Activated naive CD4-positive, alpha-beta T cell treated with anti-CD3 and anti-CD28 coated beads for 36 hours (primary cell): ENCODE data around the gene LRP8. TPM values are rescaled to one million over a fixed set of nuclear protein-coding genes. Genes with fewer than 3 reads are reported as not detected.
"Not testable (repeated sequence)": the region's sequence is repeated elsewhere in the genome, so short reads cannot be mapped to it uniquely, and the experiment has no call there.

Experiments
- CTCF ChIA-PET: fragments of 350-600 bp; sonication (Branson Sonifier 250); formaldehyde crosslinking; loops from one replicate; lab custom pipeline; 2021; ENCODE audit warnings: antibody characterized with exemption; lab: Charles Lee
- DNase-seq: peaks from one replicate; pipeline ENCODE4 v3.0.0-alpha.2; 2020
- H3K27ac Mint-ChIP-seq: one replicate; pipeline ENCODE4 v1.8.0; 2021; ENCODE audit warnings: mild to moderate bottlenecking, mixed read lengths
- H3K27me3 Mint-ChIP-seq: one replicate; pipeline ENCODE4 v1.8.0; 2021; ENCODE audit warnings: low read depth, mixed read lengths
- H3K36me3 Mint-ChIP-seq: one replicate; pipeline ENCODE4 v1.8.0; 2021; ENCODE audit warnings: low read depth, mixed read lengths
- H3K4me1 Mint-ChIP-seq: one replicate; pipeline ENCODE4 v1.8.0; 2021; ENCODE audit warnings: low read depth, mixed read lengths
- H3K4me3 Mint-ChIP-seq: one replicate; pipeline ENCODE4 v1.8.0; 2021; ENCODE audit warnings: mild to moderate bottlenecking, moderate library complexity, mixed read lengths
- H3K9me3 Mint-ChIP-seq: one replicate; pipeline ENCODE4 v1.8.0; 2021; ENCODE audit warnings: mixed read lengths
- intact Hi-C: fragments of 100-400 bp; cut with micrococcal nuclease; formaldehyde crosslinking; loops from one replicate; pipeline ENCODE4 v1.15.1; 2023
- total RNA-seq, 2 experiments: library from RNA; stranded (reverse); gene quantifications; one replicate each; pipeline ENCODE4 v1.2.3, GENCODE V29; 2021

LRP8 gene
- total RNA-seq, 2 experiments from 2014 or later, result 27.7 to 32.9 TPM

DNA sequence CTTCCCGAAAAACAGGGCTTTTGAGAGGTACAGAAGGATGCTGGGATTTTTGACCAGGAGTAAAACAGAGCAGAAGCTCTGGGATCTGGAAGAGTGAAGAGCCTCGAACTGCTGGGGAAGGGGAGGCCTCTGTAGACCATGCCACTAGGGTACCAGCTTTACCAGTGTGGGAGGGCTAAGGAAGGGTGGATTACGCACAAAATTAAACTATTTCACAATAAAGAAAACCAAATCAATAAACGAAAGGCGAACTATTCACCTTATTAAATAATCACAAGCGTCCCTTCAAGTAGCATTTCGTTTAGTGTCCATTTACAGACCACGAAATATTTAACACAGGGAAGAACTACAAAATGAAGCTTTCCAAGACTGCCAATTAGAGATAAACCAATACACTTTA is 108.2 kb downstream of the LRP8 start:
- Mint-ChIP-seq H3K27ac (peak overlapping the region; percentile 95), H3K36me3 (no peaks in the 10 kb centered on the region), H3K4me1 (peaks cover 24% of the 10 kb centered on the region), H3K4me3 (peak overlapping the region; percentile 91), H3K27me3 (no peaks in the 10 kb centered on the region), H3K9me3 (no peaks in the 10 kb centered on the region)
- CTCF ChIA-PET, result no interaction called here
- intact Hi-C loops, result loop anchor here (1.0 to 5.0 kb wide), 5 partner anchors 19 to 853 kb away; partner anchors contain the start of genes CC2D1B, CPT2, IFT25 and LRRC42
- no peak for DNase-seq

DNA sequence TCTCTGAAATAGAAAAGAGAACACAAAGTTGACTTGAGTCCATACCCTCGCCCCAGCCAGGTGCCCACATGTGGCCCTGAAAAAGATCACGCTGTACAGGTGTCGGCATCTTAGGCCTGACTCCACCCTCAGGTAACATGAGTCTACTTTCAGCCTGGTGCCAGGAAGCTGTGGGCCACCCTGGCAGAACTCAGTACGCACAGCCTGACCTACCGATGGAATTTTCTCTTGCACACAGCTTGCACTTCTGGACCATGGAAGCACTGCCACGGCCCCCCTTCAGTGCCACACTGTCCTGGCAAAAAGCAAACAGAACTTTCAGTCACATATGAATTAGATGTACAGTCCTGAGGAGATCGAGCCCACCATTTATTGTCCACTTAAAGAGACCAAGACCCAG is 109.7 kb downstream of the LRP8 start:
- DNase-seq, result no peak
- no peak overlapping the region for H3K4me3 Mint-ChIP-seq
- CTCF ChIA-PET, result no interaction called here
- no peaks in the 10 kb centered on the region for H3K36me3 Mint-ChIP-seq
- intact Hi-C loops, result no loop called here
- H3K4me1 Mint-ChIP-seq, result peaks cover 24% of the 10 kb centered on the region
- H3K9me3 Mint-ChIP-seq, result no peaks in the 10 kb centered on the region
- H3K27me3 Mint-ChIP-seq, result no peaks in the 10 kb centered on the region
- H3K27ac Mint-ChIP-seq, result peak overlapping the region; percentile 36

DNA sequence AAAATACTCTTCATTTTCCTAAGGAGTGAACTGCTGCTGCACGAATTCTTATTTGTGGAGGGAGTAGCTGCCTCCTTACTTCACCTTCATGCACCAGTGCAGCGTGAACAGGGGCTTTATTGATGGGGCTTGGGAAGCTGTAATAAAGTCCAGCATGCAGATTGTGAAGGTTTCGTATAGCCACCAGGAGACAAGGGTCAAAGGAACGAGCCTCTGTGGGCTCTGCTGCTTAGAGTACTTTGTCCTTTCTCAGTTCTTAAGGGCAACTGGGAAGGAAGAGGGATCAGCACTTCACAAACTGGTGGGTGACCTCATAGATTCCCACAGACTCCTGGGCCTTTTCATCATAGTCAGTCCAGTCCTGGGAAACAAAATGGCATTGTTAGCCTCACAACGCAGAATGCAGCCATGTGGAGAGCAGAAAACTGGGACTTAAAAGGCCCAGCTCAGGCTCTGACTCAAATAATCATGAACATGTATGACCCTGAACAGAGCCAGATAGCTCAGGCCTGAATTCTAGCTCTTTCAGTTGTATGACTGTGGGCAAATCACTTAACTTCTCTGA is 113.4 kb downstream of the LRP8 start:
- Mint-ChIP-seq H3K4me1 (peaks cover 13% of the 10 kb centered on the region), H3K9me3 (no peaks in the 10 kb centered on the region), H3K36me3 (peaks cover 12% of the 10 kb centered on the region), H3K4me3 (no peak overlapping the region), H3K27ac (no peak overlapping the region), H3K27me3 (no peaks in the 10 kb centered on the region)
- CTCF ChIA-PET, result interaction anchor here (1.1 kb wide), 1 partner anchor 16 kb away, joined by 3 read pairs; no protein-coding TSS in a partner anchor
- no peak for DNase-seq
- intact Hi-C loops, result no loop called here

DNA sequence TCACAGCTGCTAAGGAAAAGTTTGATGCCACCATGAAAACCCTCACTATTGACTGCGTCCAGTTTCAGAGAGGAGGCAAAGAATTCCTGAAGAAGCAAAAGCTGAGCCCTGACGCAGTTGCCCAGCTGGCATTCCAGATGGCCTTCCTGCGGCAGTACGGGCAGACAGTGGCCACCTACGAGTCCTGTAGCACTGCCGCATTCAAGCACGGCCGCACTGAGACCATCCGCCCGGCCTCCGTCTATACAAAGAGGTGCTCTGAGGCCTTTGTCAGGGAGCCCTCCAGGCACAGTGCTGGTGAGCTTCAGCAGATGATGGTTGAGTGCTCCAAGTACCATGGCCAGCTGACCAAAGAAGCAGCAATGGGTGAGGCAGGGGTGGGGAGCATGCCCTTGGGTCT is 116.9 kb downstream of the LRP8 start:
- H3K36me3 Mint-ChIP-seq, result peaks cover 36% of the 10 kb centered on the region
- no peak for DNase-seq

DNA sequence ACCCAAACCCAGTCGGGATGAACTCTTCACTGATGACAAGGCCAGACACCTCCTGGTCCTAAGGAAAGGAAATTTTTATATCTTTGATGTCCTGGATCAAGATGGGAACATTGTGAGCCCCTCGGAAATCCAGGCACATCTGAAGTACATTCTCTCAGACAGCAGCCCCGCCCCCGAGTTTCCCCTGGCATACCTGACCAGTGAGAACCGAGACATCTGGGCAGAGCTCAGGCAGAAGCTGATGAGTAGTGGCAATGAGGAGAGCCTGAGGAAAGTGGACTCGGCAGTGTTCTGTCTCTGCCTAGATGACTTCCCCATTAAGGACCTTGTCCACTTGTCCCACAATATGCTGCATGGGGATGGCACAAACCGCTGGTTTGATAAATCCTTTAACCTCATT is 117.5 kb downstream of the LRP8 start:
- H3K27me3 Mint-ChIP-seq, result no peaks in the 10 kb centered on the region
- CTCF ChIA-PET, result no interaction called here
- H3K9me3 Mint-ChIP-seq, result peaks cover 12% of the 10 kb centered on the region
- H3K27ac Mint-ChIP-seq, result no peak overlapping the region
- no peaks in the 10 kb centered on the region for H3K4me1 Mint-ChIP-seq
- no peak overlapping the region for H3K4me3 Mint-ChIP-seq
- DNase-seq, result no peak
- H3K36me3 Mint-ChIP-seq, result peaks cover 40% of the 10 kb centered on the region
- intact Hi-C loops, result no loop called here

More for the DNA sequence above, 116.9 kb downstream of the LRP8 start:
- intact Hi-C loops, result no loop called here
- Mint-ChIP-seq H3K27ac (no peak overlapping the region), H3K4me1 (no peaks in the 10 kb centered on the region), H3K4me3 (no peak overlapping the region), H3K9me3 (peaks cover 9% of the 10 kb centered on the region), H3K27me3 (no peaks in the 10 kb centered on the region)
- CTCF ChIA-PET, result interaction anchor here (0.5 kb wide), 1 partner anchor 956 kb away, joined by 3 read pairs; no protein-coding TSS in a partner anchor

DNA sequence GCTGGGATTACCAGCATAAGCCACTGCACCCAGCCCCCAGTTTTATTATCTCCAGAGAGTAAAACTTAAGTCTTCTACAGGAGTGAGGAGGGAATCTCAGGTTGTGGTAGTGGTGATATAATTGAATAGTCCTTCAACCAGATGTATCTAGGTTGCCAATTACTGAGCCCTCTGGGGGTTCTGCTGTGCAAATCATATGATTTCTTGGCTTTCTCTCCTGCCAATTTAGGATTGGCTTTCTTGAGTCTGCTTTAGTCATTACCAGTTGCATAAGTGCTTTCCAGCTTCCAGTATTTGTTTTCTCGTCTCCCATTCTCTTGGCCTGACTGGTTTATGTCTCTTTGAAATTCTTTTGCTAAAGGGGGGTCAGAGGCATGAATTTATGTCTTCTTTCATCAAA is 120.1 kb downstream of the LRP8 start:
- Mint-ChIP-seq H3K36me3 (peaks cover 65% of the 10 kb centered on the region), H3K4me3 (no peak overlapping the region), H3K4me1 (no peaks in the 10 kb centered on the region), H3K9me3 (peaks cover 19% of the 10 kb centered on the region), H3K27me3 (no peaks in the 10 kb centered on the region), H3K27ac (no peak overlapping the region)
- CTCF ChIA-PET, result no interaction called here
- no peak for DNase-seq
- intact Hi-C loops, result no loop called here

DNA sequence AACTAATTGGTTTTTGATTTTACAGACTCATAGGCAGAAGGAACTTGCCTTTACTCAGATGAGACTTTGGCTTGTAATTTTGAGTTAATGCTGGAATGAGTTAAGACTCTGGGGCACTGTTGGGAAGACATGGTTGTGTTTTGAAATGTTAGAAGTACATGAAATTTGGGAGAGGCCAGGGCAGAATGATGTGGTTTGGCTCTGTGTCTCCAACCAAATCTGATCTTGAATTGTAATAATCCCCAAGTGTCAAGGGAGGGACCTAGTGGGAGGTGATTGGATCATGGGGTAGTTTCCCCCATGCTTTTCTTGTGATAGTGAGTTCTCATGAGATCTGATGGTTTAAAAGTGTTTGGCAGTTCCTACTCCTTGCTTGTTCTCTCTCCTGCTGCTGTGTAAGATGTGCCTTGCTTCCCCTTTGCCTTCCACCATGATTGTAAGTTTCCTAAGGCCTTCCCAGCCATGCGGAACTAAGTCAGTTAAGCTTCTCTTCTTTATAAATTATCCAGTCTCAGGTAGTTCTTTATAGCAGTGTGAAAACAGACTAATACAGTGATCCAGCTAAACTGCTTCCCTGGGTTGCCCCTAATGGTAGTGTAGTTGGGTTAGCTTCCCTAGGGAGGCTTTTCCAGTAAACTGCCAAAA is 121.0 kb downstream of the LRP8 start:
- no peaks in the 10 kb centered on the region for H3K4me1 Mint-ChIP-seq
- intact Hi-C loops, result no loop called here
- H3K27me3 Mint-ChIP-seq, result no peaks in the 10 kb centered on the region
- peaks cover 65% of the 10 kb centered on the region for H3K36me3 Mint-ChIP-seq
- DNase-seq, result no peak
- no peak overlapping the region for H3K27ac Mint-ChIP-seq
- CTCF ChIA-PET, result no interaction called here
- H3K4me3 Mint-ChIP-seq, result no peak overlapping the region
- H3K9me3 Mint-ChIP-seq, result peaks cover 19% of the 10 kb centered on the region

DNA sequence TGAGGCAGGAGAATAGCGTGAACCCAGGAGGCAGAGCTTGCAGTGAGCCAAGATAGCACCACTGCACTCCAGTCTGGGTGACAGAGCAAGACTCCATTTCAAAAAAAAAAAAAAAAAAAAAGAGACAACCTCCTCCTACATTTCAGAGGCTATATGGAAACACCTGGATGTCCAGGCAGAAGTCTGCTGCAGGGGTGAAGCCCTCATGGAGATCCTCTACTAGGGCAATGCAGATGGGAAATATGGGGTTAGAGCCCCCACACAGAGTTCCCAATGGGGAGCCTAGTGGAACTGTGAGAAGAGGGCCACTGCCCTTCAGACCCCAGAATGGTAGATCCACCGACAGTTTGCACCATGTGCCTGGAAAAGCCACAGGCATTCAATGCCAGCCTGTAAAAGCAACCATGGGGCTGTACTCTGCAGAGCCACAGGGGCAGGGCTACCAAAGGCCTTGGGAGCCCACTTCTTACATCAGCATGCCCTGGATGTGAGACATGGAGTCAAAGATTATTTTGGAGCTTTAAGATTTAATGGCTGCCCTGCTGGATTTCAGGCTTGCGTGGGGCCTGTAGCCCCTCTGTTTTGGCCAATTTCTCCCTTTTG is 121.7 kb downstream of the LRP8 start:
- CTCF ChIA-PET, intact Hi-C loops, H3K27me3 Mint-ChIP-seq, H3K27ac Mint-ChIP-seq, H3K4me1 Mint-ChIP-seq, H3K4me3 Mint-ChIP-seq: not testable (repeated sequence)
- Mint-ChIP-seq H3K9me3 (peaks cover 19% of the 10 kb centered on the region), H3K36me3 (peaks cover 65% of the 10 kb centered on the region)
- DNase-seq, result peak; percentile 53

DNA sequence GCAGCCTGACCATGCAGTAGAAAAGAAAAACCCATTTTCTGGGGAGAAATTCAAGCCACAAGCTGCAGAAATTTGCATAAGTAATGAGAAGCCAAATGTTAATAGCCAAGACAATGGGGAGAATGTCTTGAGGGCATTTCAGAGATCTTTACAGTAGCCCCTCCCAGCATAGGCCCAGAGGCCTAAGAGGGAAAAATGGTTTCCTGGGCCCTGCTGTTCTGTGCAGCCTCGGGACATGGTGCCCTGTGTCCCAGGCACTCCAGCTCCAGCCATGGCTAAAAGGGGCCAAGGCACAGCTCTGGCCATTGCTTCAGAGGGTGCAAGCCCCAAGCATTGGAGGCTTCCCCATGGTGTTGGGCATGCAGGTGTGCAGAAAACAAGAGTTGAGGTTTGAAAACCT is 122.4 kb downstream of the LRP8 start:
- Mint-ChIP-seq H3K9me3 (peaks cover 19% of the 10 kb centered on the region), H3K36me3 (peaks cover 66% of the 10 kb centered on the region)
- DNase-seq, H3K27me3 Mint-ChIP-seq, CTCF ChIA-PET, intact Hi-C loops, H3K27ac Mint-ChIP-seq, H3K4me1 Mint-ChIP-seq, H3K4me3 Mint-ChIP-seq: not testable (repeated sequence)

DNA sequence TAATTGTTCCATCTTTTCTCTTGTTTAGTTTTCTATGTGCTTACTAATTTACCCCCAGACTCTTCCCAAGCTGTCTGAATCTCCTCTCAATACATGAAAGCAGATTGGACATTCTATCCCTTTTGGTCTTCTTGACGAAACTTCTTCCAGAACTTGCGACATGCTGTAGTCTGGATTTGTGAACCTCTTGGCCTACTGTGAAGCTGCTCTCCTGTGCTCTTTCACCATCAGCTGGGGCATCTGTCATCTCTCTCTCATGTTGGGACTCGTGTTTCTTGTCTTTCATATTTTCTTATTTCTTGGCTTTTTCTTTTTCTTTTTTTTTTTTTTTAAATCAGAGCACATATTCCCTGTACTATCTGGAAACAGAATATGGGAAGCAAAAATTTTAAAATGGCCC is 124.4 kb downstream of the LRP8 start:
- H3K4me1 Mint-ChIP-seq, result peaks cover 3% of the 10 kb centered on the region
- DNase-seq, result no peak
- intact Hi-C loops, result no loop called here
- no peaks in the 10 kb centered on the region for H3K27me3 Mint-ChIP-seq
- H3K36me3 Mint-ChIP-seq, result peaks cover 55% of the 10 kb centered on the region
- no peak overlapping the region for H3K27ac Mint-ChIP-seq
- peaks cover 19% of the 10 kb centered on the region for H3K9me3 Mint-ChIP-seq
- CTCF ChIA-PET, result interaction anchor here (0.5 kb wide), 1 partner anchor 12 kb away, joined by 4 read pairs; no protein-coding TSS in a partner anchor
- no peak overlapping the region for H3K4me3 Mint-ChIP-seq

DNA sequence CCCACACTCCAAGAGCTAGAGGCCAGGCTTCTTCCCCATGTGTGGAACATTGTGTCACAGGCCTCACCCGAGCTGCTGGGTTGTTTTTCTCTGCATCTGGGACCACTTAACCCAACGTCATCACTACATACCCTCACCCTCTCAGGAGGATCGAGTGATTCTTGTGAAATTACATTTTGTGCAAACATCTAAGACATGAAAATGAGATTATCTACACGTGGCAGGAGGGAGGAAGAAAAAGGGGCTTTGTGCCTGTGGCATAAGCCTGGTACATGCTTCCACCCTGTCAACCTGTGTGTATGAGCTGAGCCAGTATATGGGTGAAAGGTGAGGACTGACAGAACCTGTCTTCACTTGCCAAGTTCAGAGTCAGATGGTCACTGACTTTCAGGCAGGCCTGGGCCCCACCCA is 129.6 kb downstream of the LRP8 start:
- Mint-ChIP-seq H3K27me3 (no peaks in the 10 kb centered on the region), H3K27ac (peak overlapping the region; percentile 97), H3K4me3 (peak overlapping the region; percentile 96), H3K9me3 (no peaks in the 10 kb centered on the region), H3K36me3 (peaks cover 23% of the 10 kb centered on the region), H3K4me1 (peaks cover 21% of the 10 kb centered on the region)
- CTCF ChIA-PET, result interaction anchor here (1.1 to 1.3 kb wide), 2 partner anchors 12 to 80 kb away, joined by 3 to 5 read pairs; no protein-coding TSS in a partner anchor
- intact Hi-C loops, result loop anchor here (5.0 kb wide), 3 partner anchors 214 to 496 kb away; partner anchors contain the start of gene ECHDC2
- no peak for DNase-seq

DNA sequence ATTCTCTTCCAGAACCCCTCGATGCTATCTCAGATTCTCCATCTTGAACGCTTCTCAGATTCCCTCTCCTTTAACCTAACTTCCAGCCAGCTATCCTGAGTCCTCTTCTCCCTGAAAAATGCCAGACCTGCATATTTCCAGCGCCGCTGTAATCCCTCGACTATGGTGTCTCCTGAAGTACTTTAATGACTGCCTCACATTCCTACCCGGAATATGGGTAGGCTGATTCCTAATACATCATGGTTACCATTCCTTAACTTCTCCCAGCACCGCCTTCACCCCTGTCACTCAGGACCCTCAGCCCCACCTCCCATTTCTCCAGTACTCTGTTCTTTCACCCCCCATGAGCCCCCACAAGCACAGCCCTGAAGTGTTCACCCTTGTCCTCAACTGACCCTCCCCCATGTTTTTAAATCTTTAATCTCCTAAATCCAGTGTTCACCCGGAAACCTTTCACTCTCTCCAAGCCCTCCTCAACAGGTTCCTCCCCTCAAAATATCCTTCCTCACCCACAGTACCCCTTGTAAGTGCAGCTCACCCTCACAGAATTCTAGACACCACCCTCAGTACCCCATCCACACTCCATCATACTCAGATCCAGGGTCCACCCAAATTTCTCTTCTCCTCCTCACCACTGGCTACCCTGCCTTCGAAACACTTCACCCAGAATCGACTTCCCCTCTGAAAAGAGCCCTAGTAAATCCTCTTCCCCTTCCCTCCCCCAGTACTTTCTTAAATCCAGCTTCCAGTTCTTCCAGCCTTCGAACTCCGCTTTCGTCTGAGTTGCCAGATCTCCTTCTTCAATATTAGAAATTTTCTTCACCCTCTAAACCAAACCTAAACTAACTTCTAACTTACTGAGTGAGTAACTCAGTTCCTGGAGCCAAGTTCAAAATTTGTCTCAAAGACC is 130.3 kb downstream of the LRP8 start:
- Mint-ChIP-seq H3K9me3 (no peaks in the 10 kb centered on the region), H3K27ac (peak overlapping the region; percentile 97), H3K4me3 (peak overlapping the region; percentile 96), H3K27me3 (no peaks in the 10 kb centered on the region), H3K36me3 (peaks cover 17% of the 10 kb centered on the region), H3K4me1 (peaks cover 21% of the 10 kb centered on the region)
- CTCF ChIA-PET, result interaction anchor here (1.1 to 1.3 kb wide), 2 partner anchors 11 to 81 kb away, joined by 3 to 5 read pairs; no protein-coding TSS in a partner anchor
- intact Hi-C loops, result loop anchor here (2.0 to 5.0 kb wide), 4 partner anchors 183 to 495 kb away; partner anchors contain the start of gene ECHDC2
- no peak for DNase-seq
